RWPE1 (cell line): ENCODE data around the gene UBA3.

Experiments
- CTCF ChIA-PET: fragments of 350-600 bp; sonication (Branson Sonifier 250); formaldehyde crosslinking; extraction: SDS; loops from one replicate; lab custom pipeline; 2021; lab: Yijun Ruan, JAX
- POLR2A ChIA-PET: fragments of 400-600 bp; formaldehyde crosslinking; extraction: SDS; loops from one replicate; lab custom pipeline; 2020; ENCODE audit warnings: antibody characterized with exemption; ENCODE audit not compliant: low non-redundant PET; lab: Yijun Ruan, JAX
- DNase-seq: peaks from one replicate; pipeline ENCODE4 v3.0.0; 2012; ENCODE audit warnings: low spot score
- H3K27ac ChIP-seq: fragments of 450-650 bp; 2 replicates; pipeline ENCODE4 v1.5.1; 2017
- TF ChIP-seq, protein P1 (sequence below): fragments of 450-650 bp; conservative IDR thresholded peaks from 2 replicates; pipeline ENCODE4 v1.5.1; 2017; ENCODE audit warnings: low read depth, mild to moderate bottlenecking

UBA3 gene

DNA sequence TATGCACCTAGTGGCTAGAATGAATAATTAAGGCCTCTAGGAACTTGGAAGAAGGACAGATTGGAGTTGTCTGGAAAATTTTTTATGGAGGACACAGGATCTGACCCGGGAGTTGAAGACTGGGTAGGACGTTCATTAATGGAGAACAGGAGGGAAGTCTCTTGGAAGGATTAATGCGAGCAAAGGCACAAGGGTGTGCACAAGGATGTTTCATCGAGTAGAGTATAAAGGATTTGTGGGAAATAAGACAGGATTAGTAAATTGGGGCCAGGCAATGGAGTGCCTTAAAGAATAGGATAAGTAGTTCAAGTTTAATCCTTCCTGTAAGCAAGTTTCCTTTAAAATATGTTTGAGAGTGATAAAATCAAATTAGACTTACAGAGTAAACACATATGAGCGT lies 27.7 kb upstream of the UBA3 start:
- TF ChIP-seq, protein P1, sequence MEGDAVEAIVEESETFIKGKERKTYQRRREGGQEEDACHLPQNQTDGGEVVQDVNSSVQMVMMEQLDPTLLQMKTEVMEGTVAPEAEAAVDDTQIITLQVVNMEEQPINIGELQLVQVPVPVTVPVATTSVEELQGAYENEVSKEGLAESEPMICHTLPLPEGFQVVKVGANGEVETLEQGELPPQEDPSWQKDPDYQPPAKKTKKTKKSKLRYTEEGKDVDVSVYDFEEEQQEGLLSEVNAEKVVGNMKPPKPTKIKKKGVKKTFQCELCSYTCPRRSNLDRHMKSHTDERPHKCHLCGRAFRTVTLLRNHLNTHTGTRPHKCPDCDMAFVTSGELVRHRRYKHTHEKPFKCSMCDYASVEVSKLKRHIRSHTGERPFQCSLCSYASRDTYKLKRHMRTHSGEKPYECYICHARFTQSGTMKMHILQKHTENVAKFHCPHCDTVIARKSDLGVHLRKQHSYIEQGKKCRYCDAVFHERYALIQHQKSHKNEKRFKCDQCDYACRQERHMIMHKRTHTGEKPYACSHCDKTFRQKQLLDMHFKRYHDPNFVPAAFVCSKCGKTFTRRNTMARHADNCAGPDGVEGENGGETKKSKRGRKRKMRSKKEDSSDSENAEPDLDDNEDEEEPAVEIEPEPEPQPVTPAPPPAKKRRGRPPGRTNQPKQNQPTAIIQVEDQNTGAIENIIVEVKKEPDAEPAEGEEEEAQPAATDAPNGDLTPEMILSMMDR = no peak
- ChIA-PET POLR2A (no interaction called here), CTCF (no interaction called here)
- no peak overlapping the region for H3K27ac ChIP-seq
- DNase-seq = no peak

DNA sequence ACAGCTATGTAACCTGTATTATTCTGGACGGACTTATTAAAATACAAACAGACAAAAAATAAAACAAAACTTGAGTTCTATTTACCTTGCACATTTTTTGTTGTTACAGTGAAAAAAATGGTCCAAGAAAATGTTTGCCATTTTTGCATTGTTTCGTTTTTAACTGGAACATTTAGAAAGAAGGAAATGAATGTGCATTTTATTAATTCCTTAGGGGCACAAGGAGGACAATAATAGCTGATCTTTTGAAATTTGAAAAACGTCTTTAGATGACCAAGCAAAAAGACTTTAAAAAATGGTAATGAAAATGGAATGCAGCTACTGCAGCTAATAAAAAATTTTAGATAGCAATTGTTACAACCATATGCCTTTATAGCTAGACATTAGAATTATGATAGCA lies 25.2 kb upstream of the UBA3 start:
- no peak overlapping the region for H3K27ac ChIP-seq
- POLR2A ChIA-PET = no interaction called here
- TF ChIP-seq, protein P1 = no peak
- DNase-seq = no peak
- CTCF ChIA-PET = no interaction called here

GRCh38 chr3:69104586-69104985 lies 24.4 kb upstream of the UBA3 start:
- no peak for DNase-seq
- TF ChIP-seq, protein P1 = no peak
- no peak overlapping the region for H3K27ac ChIP-seq
- ChIA-PET CTCF (no interaction called here), POLR2A (no interaction called here)

DNA sequence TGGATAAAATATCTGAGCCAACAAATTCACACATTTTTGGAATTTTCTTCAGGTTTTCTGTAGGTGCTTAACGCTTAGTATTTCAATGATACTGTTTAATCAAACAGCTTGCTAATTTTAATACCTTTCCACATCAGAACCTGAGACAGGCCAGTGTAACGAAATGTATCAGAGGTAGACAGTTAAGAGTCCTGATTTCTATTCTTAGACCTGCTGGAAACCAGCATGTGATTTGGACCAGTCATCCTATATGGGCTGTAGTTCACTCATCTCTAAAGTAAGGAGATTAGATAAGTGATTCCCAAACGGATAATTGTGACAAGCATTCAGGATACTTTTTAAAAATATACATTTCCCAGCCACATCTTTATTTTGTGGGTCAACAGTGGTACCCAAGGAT lies 23.0 kb upstream of the UBA3 start:
- no peak for DNase-seq
- CTCF ChIA-PET = no interaction called here
- no peak overlapping the region for H3K27ac ChIP-seq
- TF ChIP-seq, protein P1 = no peak
- POLR2A ChIA-PET = no interaction called here

DNA sequence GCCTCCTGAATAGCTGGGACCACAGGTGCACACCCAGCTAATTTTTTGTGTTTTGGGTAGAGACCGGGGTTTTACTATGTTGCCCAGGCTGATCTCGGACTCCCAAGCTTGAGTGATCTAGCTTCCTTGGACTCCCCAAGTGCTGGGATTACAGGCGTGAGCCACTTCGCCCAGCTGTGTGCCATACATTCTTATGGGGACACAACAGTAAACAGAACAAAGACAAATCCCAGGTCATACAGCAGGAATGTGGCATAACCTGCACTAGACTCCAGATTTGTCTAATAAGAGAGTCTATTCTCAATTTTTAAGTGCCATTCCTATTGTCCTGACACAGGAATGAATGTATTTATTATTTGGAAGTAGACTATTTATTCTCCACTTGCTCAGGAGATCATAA lies 22.2 kb upstream of the UBA3 start:
- H3K27ac ChIP-seq = no peak overlapping the region
- DNase-seq = no peak
- TF ChIP-seq, protein P1 = no peak
- CTCF ChIA-PET = no interaction called here
- POLR2A ChIA-PET = no interaction called here

- POLR2A ChIA-PET = interaction anchor here (0.6 kb wide), 1 partner anchor 8 kb away, joined by 3 read pairs; no protein-coding TSS in a partner anchor
- H3K27ac ChIP-seq = no peak overlapping the region
- CTCF ChIA-PET = no interaction called here
- DNase-seq = no peak
- TF ChIP-seq, protein P1 = no peak
Observed at GRCh38 chr3:69099576-69099975, 19.4 kb upstream of the UBA3 start.
